Jurkat, Clone E6-1 (cell line): ENCODE data around the gene RPS28. TPM values are rescaled to one million over a fixed set of nuclear protein-coding genes. Genes with fewer than 3 reads are reported as not detected.
"Not testable (repeated sequence)": the region's sequence is repeated elsewhere in the genome, so short reads cannot be mapped to it uniquely, and the experiment has no call there.

Source experiments
- DNase-seq: peaks from one replicate; pipeline ENCODE4 v3.0.0-alpha.2; 2011; ENCODE audit warnings: low read depth, low spot score
- H3K4me3 ChIP-seq: 2 replicates; pipeline ENCODE4 v1.5.1; 2011; ENCODE audit warnings: mild to moderate bottlenecking, low read length, control low read depth, moderate library complexity
- polyA plus RNA-seq: library from polyadenylated mRNA; unstranded; fragments of >200 nt; gene quantifications from one replicate; pipeline ENCODE4 v1.2.1, GENCODE V29; 2012; ENCODE audit warnings: missing spikeins; ENCODE audit not compliant: insufficient read length, insufficient read depth

Gene RPS28
- 1,014 TPM for polyA plus RNA-seq

GRCh38 chr19:8321067-8321985 is at the start of gene RPS28, which contains the start of gene NDUFA7:
Gene RPS28, plus strand, starts transcription at chr19:8321496. Its CDS starts 35 bp downstream, at chr19:8321531.
Gene NDUFA7, minus strand, starts transcription at chr19:8321375. Its CDS starts 17 bp downstream, at chr19:8321358.
- peak within 1 kb of the TSS; percentile 100 for H3K4me3 ChIP-seq
- DNase-seq: peak; percentile 94

- not testable (repeated sequence) for H3K4me3 ChIP-seq, DNase-seq
These were observed 44.8 kb upstream of the RPS28 start for GRCh38 chr19:8276508-8276907.

GRCh38 chr19:8291337-8291736 is 30.0 kb upstream of the RPS28 start:
- not testable (repeated sequence) for DNase-seq, H3K4me3 ChIP-seq

GRCh38 chr19:8302357-8302691 is 19.0 kb upstream of the RPS28 start:
- no peak for DNase-seq
- no peak overlapping the region for H3K4me3 ChIP-seq

- no peak for DNase-seq
- H3K4me3 ChIP-seq: no peak overlapping the region
These were observed 18.6 kb upstream of the RPS28 start for GRCh38 chr19:8302734-8303133.

GRCh38 chr19:8304841-8305621 is 16.3 kb upstream of the RPS28 start:
- no peak overlapping the region for H3K4me3 ChIP-seq
- no peak for DNase-seq

- no peak overlapping the region for H3K4me3 ChIP-seq
- no peak for DNase-seq
These were observed 15.5 kb upstream of the RPS28 start for GRCh38 chr19:8305798-8306197.

GRCh38 chr19:8306235-8307054 is 14.9 kb upstream of the RPS28 start:
- no peak for DNase-seq
- H3K4me3 ChIP-seq: peak overlapping the region; percentile 67

- peak overlapping the region; percentile 67 for H3K4me3 ChIP-seq
- DNase-seq: no peak
These were observed 13.8 kb upstream of the RPS28 start for GRCh38 chr19:8307400-8307964.

- H3K4me3 ChIP-seq: peak within 1 kb of the TSS; percentile 67
- peak; percentile 88 for DNase-seq
These were observed 13.1 kb upstream of the RPS28 start, which contains the start of gene CD320 for GRCh38 chr19:8307965-8308866. Gene CD320, minus strand, starts transcription at chr19:8308358. Its CDS starts 68 bp downstream, at chr19:8308290.

GRCh38 chr19:8308891-8309291 is 12.4 kb upstream of the RPS28 start:
- DNase-seq: no peak
- peak overlapping the region; percentile 67 for H3K4me3 ChIP-seq

- no peak overlapping the region for H3K4me3 ChIP-seq
- DNase-seq: no peak
These were observed 10.8 kb upstream of the RPS28 start for GRCh38 chr19:8310342-8311055.

- DNase-seq: no peak
- H3K4me3 ChIP-seq: no peak overlapping the region
These were observed 9.6 kb upstream of the RPS28 start for GRCh38 chr19:8311461-8312260.

- not testable (repeated sequence) for DNase-seq, H3K4me3 ChIP-seq
These were observed 6.2 kb upstream of the RPS28 start for GRCh38 chr19:8314981-8315640.

- no peak overlapping the region for H3K4me3 ChIP-seq
These were observed 4.8 kb upstream of the RPS28 start for GRCh38 chr19:8316351-8317125.

More at GRCh38 chr19:8316351-8317125, 4.8 kb upstream of the RPS28 start:
- DNase-seq: no peak
